ENCODE measurements around the gene C2CD5. TPM values are rescaled to one million over a fixed set of nuclear protein-coding genes. Genes with fewer than 3 reads are reported as not detected.
A peak's percentile ranks its signal among the peaks of the same experiment; 100 is the strongest.

The C2CD5 gene
- total RNA-seq, 6 donors from 2014 or later, result 20.8 to 56.6 (median 36.6) TPM

GRCh38 chr12:22431693-22432251, 112.6 kb downstream of the C2CD5 start:
- WGBS, 2 donors, result 70 to 74% methylated on average over 1 of the region's 1 CpG
- H3K4me1 ChIP-seq, result no peaks in the 10 kb centered on the region

GRCh38 chr12:22416801-22417200, 127.5 kb downstream of the C2CD5 start:
- no peak for TF ChIP-seq POLR2A (IDR thresholded peaks at IDR 0.05)
- TF ChIP-seq POLR2AphosphoS5 (IDR thresholded peaks at IDR 0.05), result no peak
- TF ChIP-seq, protein P1, sequence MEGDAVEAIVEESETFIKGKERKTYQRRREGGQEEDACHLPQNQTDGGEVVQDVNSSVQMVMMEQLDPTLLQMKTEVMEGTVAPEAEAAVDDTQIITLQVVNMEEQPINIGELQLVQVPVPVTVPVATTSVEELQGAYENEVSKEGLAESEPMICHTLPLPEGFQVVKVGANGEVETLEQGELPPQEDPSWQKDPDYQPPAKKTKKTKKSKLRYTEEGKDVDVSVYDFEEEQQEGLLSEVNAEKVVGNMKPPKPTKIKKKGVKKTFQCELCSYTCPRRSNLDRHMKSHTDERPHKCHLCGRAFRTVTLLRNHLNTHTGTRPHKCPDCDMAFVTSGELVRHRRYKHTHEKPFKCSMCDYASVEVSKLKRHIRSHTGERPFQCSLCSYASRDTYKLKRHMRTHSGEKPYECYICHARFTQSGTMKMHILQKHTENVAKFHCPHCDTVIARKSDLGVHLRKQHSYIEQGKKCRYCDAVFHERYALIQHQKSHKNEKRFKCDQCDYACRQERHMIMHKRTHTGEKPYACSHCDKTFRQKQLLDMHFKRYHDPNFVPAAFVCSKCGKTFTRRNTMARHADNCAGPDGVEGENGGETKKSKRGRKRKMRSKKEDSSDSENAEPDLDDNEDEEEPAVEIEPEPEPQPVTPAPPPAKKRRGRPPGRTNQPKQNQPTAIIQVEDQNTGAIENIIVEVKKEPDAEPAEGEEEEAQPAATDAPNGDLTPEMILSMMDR (IDR thresholded peaks at IDR 0.05), result no peak
- TF ChIP-seq EP300 (IDR thresholded peaks at IDR 0.05), result no peak
- ATAC-seq (ENCODE audit: low FRiP score in 2 of 2) (no peak), DNase-seq (no peak)
- H3K36me3 ChIP-seq, result no peaks in the 10 kb centered on the region
- H3K4me1 ChIP-seq, result peaks cover 0 to 9% (median 9%) of the 10 kb centered on the region in 4 donors
- H3K27me3 ChIP-seq, result no peaks in the 10 kb centered on the region
- H3K4me3 ChIP-seq, result no peak overlapping the region
- no peak overlapping the region for H3K27ac ChIP-seq
- no peaks in the 10 kb centered on the region for H3K9me3 ChIP-seq

More at GRCh38 chr12:22431693-22432251, 112.6 kb downstream of the C2CD5 start:
- Histone ChIP-seq H3K27ac (no peak overlapping the region), H3K9me3 (no peaks in the 10 kb centered on the region), H3K4me3 (no peak overlapping the region), H3K36me3 (no peaks in the 10 kb centered on the region), H3K27me3 (no peaks in the 10 kb centered on the region)
- no peak for ATAC-seq (ENCODE audit: low FRiP score in 2 of 2)
- TF ChIP-seq EP300 (IDR thresholded peaks at IDR 0.05), result no peak
- TF ChIP-seq, protein P1 (IDR thresholded peaks at IDR 0.05), result no peak
- TF ChIP-seq POLR2A (IDR thresholded peaks at IDR 0.05), result no peak
- no peak for TF ChIP-seq POLR2AphosphoS5 (IDR thresholded peaks at IDR 0.05)
- no peak for DNase-seq

DNA sequence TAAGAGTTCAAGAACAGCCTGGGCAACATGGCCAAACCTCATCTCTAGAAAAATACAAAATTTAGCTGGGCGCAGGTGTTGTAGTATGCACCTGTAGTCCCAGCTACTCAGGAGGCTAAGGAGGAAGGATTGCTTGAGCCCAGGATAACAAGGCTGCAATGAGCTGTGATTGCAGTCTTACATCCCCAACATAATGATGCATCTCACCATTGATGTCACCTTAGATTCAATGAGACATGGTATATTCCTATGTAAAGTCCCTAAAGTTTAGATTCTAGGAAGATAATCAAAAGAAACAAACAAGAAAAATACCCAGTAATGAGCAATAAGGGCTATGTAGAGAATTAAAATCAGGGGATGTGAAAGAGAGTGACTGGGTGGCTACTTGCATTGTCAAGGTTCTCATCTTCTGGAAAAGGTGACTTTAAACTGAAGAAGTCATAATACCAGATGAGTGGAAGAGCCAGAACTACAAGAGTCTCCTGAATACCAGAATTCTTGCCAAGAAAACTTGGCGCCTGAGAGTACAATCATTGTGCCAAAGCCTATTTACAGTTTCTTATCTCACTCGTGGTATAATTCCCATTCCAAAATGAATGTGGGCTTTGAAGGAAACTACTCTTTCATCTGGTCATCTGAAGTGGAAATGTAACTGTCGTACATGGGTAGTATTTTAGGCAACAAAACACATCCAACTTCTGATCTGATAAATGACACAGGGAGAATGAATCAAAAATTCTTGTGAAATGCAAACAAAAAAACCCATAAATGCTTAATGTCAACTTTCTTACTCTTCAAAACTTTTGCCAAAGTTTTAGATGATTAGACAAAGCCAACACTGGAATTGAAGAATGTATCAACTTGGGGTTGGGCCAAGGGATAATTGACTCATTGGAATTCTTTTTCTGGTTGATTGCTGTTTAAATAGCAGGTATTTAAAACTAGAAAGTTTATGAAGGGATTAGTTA, 128.7 kb downstream of the C2CD5 start:
- ATAC-seq (ENCODE audit: low FRiP score in 2 of 2), result peak in 1 of 2 donors; percentile 41
- WGBS, 2 donors, result 51 to 57% methylated on average over 4 of the region's 4 CpGs
- no peaks in the 10 kb centered on the region for H3K36me3 ChIP-seq
- no peaks in the 10 kb centered on the region for H3K27me3 ChIP-seq
- no peak overlapping the region for H3K27ac ChIP-seq
- peaks cover 0 to 9% (median 9%) of the 10 kb centered on the region in 4 donors for H3K4me1 ChIP-seq
- TF ChIP-seq POLR2A (IDR thresholded peaks at IDR 0.05) (no peak), POLR2AphosphoS5 (IDR thresholded peaks at IDR 0.05) (no peak), EP300 (IDR thresholded peaks at IDR 0.05) (no peak)
- TF ChIP-seq, protein P1 (IDR thresholded peaks at IDR 0.05), result no peak
- no peaks in the 10 kb centered on the region for H3K9me3 ChIP-seq
- H3K4me3 ChIP-seq, result no peak overlapping the region
- DNase-seq, result no peak

- no peak for TF ChIP-seq POLR2A (IDR thresholded peaks at IDR 0.05)
- TF ChIP-seq, protein P1 (IDR thresholded peaks at IDR 0.05), result no peak
- TF ChIP-seq EP300 (IDR thresholded peaks at IDR 0.05), result no peak
- TF ChIP-seq POLR2AphosphoS5 (IDR thresholded peaks at IDR 0.05), result no peak
- Histone ChIP-seq H3K27ac (no peak overlapping the region), H3K4me3 (no peak overlapping the region), H3K4me1 (peaks cover 4 to 13% (median 9%) of the 10 kb centered on the region in 4 donors), H3K27me3 (no peaks in the 10 kb centered on the region), H3K36me3 (no peaks in the 10 kb centered on the region), H3K9me3 (no peaks in the 10 kb centered on the region)
- DNase-seq (no peak), ATAC-seq (ENCODE audit: low FRiP score in 2 of 2) (no peak)
- WGBS, 2 donors, result 81 to 96% methylated on average over 2 of the region's 2 CpGs
These were observed 129.6 kb downstream of the C2CD5 start for GRCh38 chr12:22414742-22415141.
